ENCODE results near the gene ADGRV1. TPM values are rescaled to one million over a fixed set of nuclear protein-coding genes. Genes with fewer than 3 reads are reported as not detected.
"Not testable (repeated sequence)": the region's sequence is repeated elsewhere in the genome, so short reads cannot be mapped to it uniquely, and the experiment has no call there.

Gene ADGRV1
- polyA plus RNA-seq, 3 donors = 0.18 to 0.33 TPM; not detected in 1

GRCh38 chr5:90845723-90846554, 287.3 kb downstream of the ADGRV1 start:
- peaks cover 0 to 2% (median 1%) of the 10 kb centered on the region in 3 donors for H3K27me3 Mint-ChIP-seq (ENCODE audit: low read depth in 3 of 3)
- peaks cover 8% of the 10 kb centered on the region for H3K4me1 Mint-ChIP-seq
- peaks cover 0 to 9% (median 7%) of the 10 kb centered on the region in 7 donors for H3K9me3 Mint-ChIP-seq
- Histone ChIP-seq H3K9ac (ENCODE audit: insufficient read depth, low read length, poor library complexity, severe bottlenecking) (no peak overlapping the region), H2AFZ (ENCODE audit: insufficient read depth, low read depth, low read length, poor library complexity, severe bottlenecking) (no peak overlapping the region), H3K4me2 (replicated peaks; ENCODE audit: extremely low read depth, low read length, poor library complexity, severe bottlenecking) (no peak overlapping the region), H3K27ac (ENCODE audit: low read depth in 1 of 2, low read length in 2 of 2) (no peak overlapping the region), H3K9me3 (replicated peaks in 1 of 2; ENCODE audit: control insufficient read depth in 1 of 2, insufficient read depth in 1 of 2, low read length in 2 of 2) (peaks cover 0 to 7% of the 10 kb centered on the region in 2 donors), H3K4me1 (ENCODE audit: control insufficient read depth in 1 of 2, insufficient read depth in 2 of 2, low read length in 2 of 2) (no peaks in the 10 kb centered on the region), H3K36me3 (replicated peaks in 1 of 2; ENCODE audit: control insufficient read depth in 1 of 2, insufficient read depth in 2 of 2, low read length in 2 of 2) (no peaks in the 10 kb centered on the region), H3K79me2 (ENCODE audit: insufficient read depth, low read length) (no peaks in the 10 kb centered on the region), H3K27me3 (ENCODE audit: control insufficient read depth in 2 of 2, insufficient read depth in 2 of 2, low read length in 2 of 2) (no peaks in the 10 kb centered on the region), H4K20me1 (ENCODE audit: insufficient read depth, low read length) (no peaks in the 10 kb centered on the region), H3K4me3 (replicated peaks in 1 of 3; ENCODE audit: low read depth in 2 of 3, low read length in 3 of 3) (no peak overlapping the region)
- no peak for TF ChIP-seq CTCF (IDR thresholded peaks at IDR 0.05)
- H3K36me3 Mint-ChIP-seq = no peaks in the 10 kb centered on the region
- intact Hi-C loops (cut with micrococcal nuclease) = no loop called here
- no peak overlapping the region for H3K27ac Mint-ChIP-seq
- H3K4me3 Mint-ChIP-seq = peak overlapping the region in 1 of 2 donors; percentile 17
- WGBS (ENCODE audit: insufficient coverage) = 82% methylated on average over 6 of the region's 7 CpGs
- no peak for DNase-seq

- DNase-seq; H3K9me3 ChIP-seq (replicated peaks in 1 of 2; ENCODE audit: control insufficient read depth in 1 of 2, insufficient read depth in 1 of 2, low read length in 2 of 2); H3K36me3 Mint-ChIP-seq; H3K36me3 ChIP-seq (replicated peaks in 1 of 2; ENCODE audit: control insufficient read depth in 1 of 2, insufficient read depth in 2 of 2, low read length in 2 of 2); H3K4me1 Mint-ChIP-seq; H2AFZ ChIP-seq (ENCODE audit: insufficient read depth, low read depth, low read length, poor library complexity, severe bottlenecking); H3K4me3 ChIP-seq (replicated peaks in 1 of 3; ENCODE audit: low read depth in 2 of 3, low read length in 3 of 3); H3K27me3 Mint-ChIP-seq (ENCODE audit: low read depth in 3 of 3); H4K20me1 ChIP-seq (ENCODE audit: insufficient read depth, low read length); H3K27me3 ChIP-seq (ENCODE audit: control insufficient read depth in 2 of 2, insufficient read depth in 2 of 2, low read length in 2 of 2); H3K27ac Mint-ChIP-seq; H3K79me2 ChIP-seq (ENCODE audit: insufficient read depth, low read length); H3K4me2 ChIP-seq (replicated peaks; ENCODE audit: extremely low read depth, low read length, poor library complexity, severe bottlenecking); H3K9ac ChIP-seq (ENCODE audit: insufficient read depth, low read length, poor library complexity, severe bottlenecking); H3K9me3 Mint-ChIP-seq; H3K4me1 ChIP-seq (ENCODE audit: control insufficient read depth in 1 of 2, insufficient read depth in 2 of 2, low read length in 2 of 2); H3K27ac ChIP-seq (ENCODE audit: low read depth in 1 of 2, low read length in 2 of 2); H3K4me3 Mint-ChIP-seq; intact Hi-C loops (cut with micrococcal nuclease): not testable (repeated sequence)
- 100% methylated on average over 6 of the region's 24 CpGs for WGBS (ENCODE audit: insufficient coverage)
Measured at GRCh38 chr5:90847606-90848005, 289.0 kb downstream of the ADGRV1 start.

Measured in CD14-positive monocyte (primary cell).